A549 (cell line): ENCODE data around the gene CHST13. TPM values are rescaled to one million over a fixed set of nuclear protein-coding genes. Genes with fewer than 3 reads are reported as not detected.

ENCODE experiments used
- ATAC-seq, 2 experiments: fragments of 200-7000 bp in 1 of 2; fragments of >200 bp in 1 of 2; cut with Nextera tagmentation in 1 of 2; cut with Tn5 transposase in 1 of 2; 3 replicates each; pipeline versions ENCODE4 v1.8.0 to v1.9.1; 2018 to 2020; ENCODE audit warnings: mild to moderate bottlenecking in 1 of 2, moderate library complexity in 1 of 2
- CTCF ChIA-PET: fragments of 300-600 bp; sonication (Branson Sonifier 250); formaldehyde crosslinking; extraction: SDS; loops from one replicate; lab custom pipeline; 2021; ENCODE audit warnings: antibody characterized with exemption, inconsistent platforms; lab: Yijun Ruan, JAX
- POLR2A ChIA-PET: fragments of 350-600 bp; formaldehyde crosslinking; extraction: SDS; loops from one replicate; lab custom pipeline; 2021; ENCODE audit warnings: antibody characterized with exemption, inconsistent platforms; lab: Yijun Ruan, JAX
- DNase-seq, 2 experiments: peaks; one replicate each; pipeline versions ENCODE4 v3.0.0 to v3.0.0-alpha.2; 2011 to 2016; ENCODE audit warnings: low read depth in 1 of 2, low spot score in 1 of 2
- FAIRE-seq: peaks from 2 replicates; lab custom pipeline; 2011; peaks lifted over from hg19 to GRCh38; lab: Jason Lieb, UNC
- H3K27ac ChIP-seq, 2 experiments: fragments of >200 bp; sonication (Bioruptor Twin); formaldehyde crosslinking; 3 replicates each; pipeline ENCODE4 v1.5.1; 2016 to 2017
- H3K4me1 ChIP-seq: fragments of >200 bp; sonication (Bioruptor Twin); formaldehyde crosslinking; 3 replicates; pipeline ENCODE4 v1.6.1; 2016
- H3K4me2 ChIP-seq: fragments of >200 bp; sonication (Bioruptor Twin); formaldehyde crosslinking; 3 replicates; pipeline ENCODE4 v1.6.1; 2016
- H3K4me3 ChIP-seq: fragments of >200 bp; sonication (Bioruptor Twin); formaldehyde crosslinking; 3 replicates; pipeline ENCODE4 v1.5.1; 2016
- H3K9me3 ChIP-seq: fragments of >200 bp; sonication (Bioruptor Twin); formaldehyde crosslinking; 3 replicates; pipeline ENCODE4 v1.6.1; 2016
- CBX2 ChIP-seq: fragments of 200-600 bp; sonication (generic); IDR thresholded peaks from 2 replicates; pipeline ENCODE4 v1.6.1; 2016; ENCODE audit warnings: low read depth, mild to moderate bottlenecking, borderline replicate concordance
- CBX8 ChIP-seq: fragments of 200-600 bp; sonication (generic); IDR thresholded peaks from 2 replicates; pipeline ENCODE4 v1.6.1; 2016
- CHD4 ChIP-seq: fragments of 200-600 bp; sonication (generic); IDR thresholded peaks from 2 replicates; pipeline ENCODE4 v1.6.1; 2016; ENCODE audit warnings: antibody characterized with exemption, mild to moderate bottlenecking, borderline replicate concordance
- E2F6 ChIP-seq: IDR thresholded peaks from 2 replicates; pipeline ENCODE4 v1.6.1; 2012; ENCODE audit warnings: low read depth, borderline replicate concordance
- EHMT2 ChIP-seq: fragments of 200-600 bp; sonication (generic); IDR thresholded peaks from 2 replicates; pipeline ENCODE4 v1.6.1; 2016; ENCODE audit warnings: antibody characterized with exemption, low read depth, mild to moderate bottlenecking, moderate library complexity
- EP300 ChIP-seq, 2 experiments: fragments of >200 bp; sonication (Bioruptor Twin); formaldehyde crosslinking; IDR thresholded peaks; 2 replicates in 1 of 2; 3 replicates in 1 of 2; pipeline ENCODE4 v1.6.1; 2016 to 2017
- ESRRA ChIP-seq: fragments of 150-350 bp; IDR thresholded peaks from 2 replicates; pipeline ENCODE4 v1.6.1; 2014; ENCODE audit warnings: mild to moderate bottlenecking, low read length, borderline replicate concordance
- FOSL2 ChIP-seq, 2 experiments: fragments of 450-650 bp in 1 of 2; fragments of >200 bp in 1 of 2; sonication (Bioruptor Twin) in 1 of 2; formaldehyde crosslinking; IDR thresholded peaks; 2 replicates each; pipeline versions ENCODE4 v1.5.0 to v1.6.1; 2016 to 2020; ENCODE audit warnings: mild to moderate bottlenecking in 1 of 2, moderate library complexity in 1 of 2
- FOXS1 ChIP-seq: fragments of 250-450 bp; sonication (Bioruptor Pico); IDR thresholded peaks from 2 replicates; pipeline ENCODE4 v1.5.0; 2020; ENCODE audit warnings: mild to moderate bottlenecking, moderate library complexity
- GATA3 ChIP-seq: IDR thresholded peaks from 2 replicates; pipeline ENCODE4 v1.6.1; 2012; ENCODE audit warnings: borderline replicate concordance
- HDAC2 ChIP-seq: fragments of 200-600 bp; sonication (generic); IDR thresholded peaks from 2 replicates; pipeline ENCODE4 v1.6.1; 2016
- HEYL ChIP-seq: fragments of 250-450 bp; sonication (Bioruptor Pico); IDR thresholded peaks from 2 replicates; pipeline ENCODE4 v1.8.0; 2021; ENCODE audit warnings: mild to moderate bottlenecking, moderate library complexity
- HOXB5 ChIP-seq: fragments of 250-450 bp; sonication (Bioruptor Pico); IDR thresholded peaks from 2 replicates; pipeline ENCODE4 v1.5.0; 2020; ENCODE audit warnings: mild to moderate bottlenecking, moderate library complexity
- JUNB ChIP-seq: fragments of >200 bp; sonication (Bioruptor Twin); formaldehyde crosslinking; IDR thresholded peaks from 2 replicates; pipeline ENCODE4 v1.6.1; 2016
- MAFK ChIP-seq: fragments of 450-650 bp; IDR thresholded peaks from 2 replicates; pipeline ENCODE4 v1.6.1; 2014; ENCODE audit not compliant: partially characterized antibody
- MAZ ChIP-seq: fragments of 150-350 bp; IDR thresholded peaks from 2 replicates; pipeline ENCODE4 v1.6.1; 2014; ENCODE audit warnings: antibody characterized with exemption, low read depth, low read length, borderline replicate concordance
- RAD21 ChIP-seq, 2 experiments: fragments of >200 bp in 1 of 2; sonication (Bioruptor Twin) in 1 of 2; formaldehyde crosslinking in 1 of 2; IDR thresholded peaks in 1 of 2; conservative IDR thresholded peaks in 1 of 2; 2 replicates in 1 of 2; 3 replicates in 1 of 2; pipeline ENCODE4 v1.6.1; 2012 to 2018; ENCODE audit warnings: inconsistent platforms in 1 of 2
- RARB ChIP-seq: fragments of 250-450 bp; sonication (Bioruptor Pico); IDR thresholded peaks from 2 replicates; pipeline ENCODE4 v1.8.0; 2021; ENCODE audit warnings: mild to moderate bottlenecking, moderate library complexity
- RCOR1 ChIP-seq: fragments of 150-350 bp; IDR thresholded peaks from 2 replicates; pipeline ENCODE4 v1.6.1; 2014; ENCODE audit warnings: antibody characterized with exemption, low read length, low read depth
- REST ChIP-seq: fragments of 200-600 bp; sonication (generic); IDR thresholded peaks from 2 replicates; pipeline ENCODE4 v1.6.1; 2016; ENCODE audit warnings: antibody characterized with exemption, mild to moderate bottlenecking, moderate library complexity
- RFX5 ChIP-seq: fragments of 450-650 bp; IDR thresholded peaks from 2 replicates; pipeline ENCODE4 v1.7.1; 2014; ENCODE audit warnings: antibody characterized with exemption, mild to moderate bottlenecking, moderate library complexity
- SMC3 ChIP-seq: fragments of >200 bp; sonication (Bioruptor Twin); formaldehyde crosslinking; IDR thresholded peaks from 3 replicates; pipeline ENCODE4 v1.6.1; 2018; ENCODE audit warnings: inconsistent platforms
- WGBS: methylation state at CpG from one replicate; pipeline ENCODE4 v1.1.6; 2017; ENCODE audit errors: missing lambda C conversion rate; 5-methylcytosine and 5-hydroxymethylcytosine counted together
- polyA plus RNA-seq, 4 experiments: library from polyadenylated mRNA; depleted of rRNA in 3 of 4; stranded (reverse); fragments of >200 nt; fragmentation: RNase III in 1 of 4; extraction: RNeasy Plus Mini Kit Qiagen cat#74134 plus additional on column Dnase treatment in 1 of 4; gene quantifications; 2 replicates in 3 of 4; 3 replicates in 1 of 4; pipeline ENCODE4 v1.2.3, GENCODE V29; 2011 to 2017
- TF ChIP-seq, protein P1 (sequence below): fragments of 150-350 bp; IDR thresholded peaks from 2 replicates; pipeline ENCODE4 v1.6.1; 2014; ENCODE audit warnings: low read depth, mild to moderate bottlenecking, low read length
- TF ChIP-seq, protein P2 (sequence below): fragments of 250-450 bp; sonication (Bioruptor Pico); IDR thresholded peaks from 2 replicates; pipeline ENCODE4 v1.5.0; 2020; ENCODE audit warnings: low read depth, mild to moderate bottlenecking, moderate library complexity
- TF ChIP-seq, protein P3 (sequence below): fragments of >200 bp; sonication (Bioruptor Twin); formaldehyde crosslinking; IDR thresholded peaks from 2 replicates; pipeline ENCODE4 v1.6.1; 2016
- TF ChIP-seq, protein P4 (sequence below): fragments of >200 bp; sonication (Bioruptor Twin); formaldehyde crosslinking; IDR thresholded peaks from 3 replicates; pipeline ENCODE4 v1.6.1; 2016

Gene CHST13
- polyA plus RNA-seq, 2 of the 4 experiments (the other 2 are of a cell fraction), result 0.30 to 0.59 TPM

DNA sequence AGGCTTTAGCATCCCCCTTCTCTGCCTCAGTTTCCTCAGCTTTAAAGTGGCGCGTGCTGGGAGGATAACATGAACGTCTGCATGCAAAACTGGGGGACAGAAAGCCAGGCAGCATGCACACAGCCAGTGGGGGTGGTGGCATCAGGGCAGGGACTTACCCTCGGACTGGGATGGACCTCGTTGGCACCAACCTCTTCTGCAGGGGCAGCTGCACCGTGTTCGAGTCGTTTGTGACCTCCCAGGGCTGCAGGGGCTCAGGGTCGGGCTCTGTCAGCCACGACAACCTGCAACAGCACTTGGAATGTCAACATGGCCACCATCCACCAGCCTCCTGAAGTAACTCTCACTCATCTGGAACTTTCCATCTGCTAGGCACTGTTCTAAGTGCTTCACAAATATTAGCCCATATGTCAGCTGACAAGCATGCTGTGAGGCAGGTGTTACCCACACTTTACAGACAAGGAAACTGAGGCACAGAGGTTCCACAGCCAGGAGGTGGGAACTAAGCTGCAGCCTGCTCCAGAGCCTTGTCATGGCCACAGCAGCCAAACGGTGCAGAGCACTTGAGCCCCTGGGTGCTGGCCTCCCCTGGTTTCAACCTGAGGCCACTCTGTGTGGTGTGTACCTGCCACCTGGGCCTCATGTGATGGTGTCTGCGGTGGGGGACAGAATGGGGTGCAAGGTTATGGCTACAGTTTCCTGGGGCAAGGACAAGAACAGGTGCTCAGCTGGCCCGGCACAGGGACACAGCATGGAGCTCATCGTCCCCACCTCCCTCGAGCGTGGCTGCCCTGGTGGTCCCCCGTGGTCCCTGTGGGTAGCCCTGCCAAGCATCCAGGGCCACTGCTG lies 28.1 kb downstream of the CHST13 start:
- ATAC-seq (no peak), FAIRE-seq (no peak), DNase-seq (no peak)
- 13% methylated on average over 10 of the region's 17 CpGs for WGBS
- H3K27ac ChIP-seq, result no peak overlapping the region
- ChIA-PET POLR2A (no interaction called here), CTCF (interaction anchor here (1.5 kb wide), 1 partner anchor 29 kb away, joined by 6 read pairs; no protein-coding TSS in a partner anchor)
- no peak overlapping the region for H3K4me2 ChIP-seq
- H3K9me3 ChIP-seq, result no peaks in the 10 kb centered on the region
- no peaks in the 10 kb centered on the region for H3K4me1 ChIP-seq
- TF ChIP-seq CHD4 (no peak), FOXS1 (CRISPR knock-in tag) (no peak), RAD21 (conservative IDR thresholded peaks at IDR 0.05 in 1 of 2, IDR thresholded peaks at IDR 0.05 in 1 of 2) (no peak), HEYL (CRISPR knock-in tag) (no peak), ESRRA (no peak), HDAC2 (no peak), RARB (CRISPR knock-in tag) (no peak), CBX2 (no peak), SMC3 (no peak), GATA3 (no peak), MAZ (no peak), JUNB (no peak)
- TF ChIP-seq, protein P1, sequence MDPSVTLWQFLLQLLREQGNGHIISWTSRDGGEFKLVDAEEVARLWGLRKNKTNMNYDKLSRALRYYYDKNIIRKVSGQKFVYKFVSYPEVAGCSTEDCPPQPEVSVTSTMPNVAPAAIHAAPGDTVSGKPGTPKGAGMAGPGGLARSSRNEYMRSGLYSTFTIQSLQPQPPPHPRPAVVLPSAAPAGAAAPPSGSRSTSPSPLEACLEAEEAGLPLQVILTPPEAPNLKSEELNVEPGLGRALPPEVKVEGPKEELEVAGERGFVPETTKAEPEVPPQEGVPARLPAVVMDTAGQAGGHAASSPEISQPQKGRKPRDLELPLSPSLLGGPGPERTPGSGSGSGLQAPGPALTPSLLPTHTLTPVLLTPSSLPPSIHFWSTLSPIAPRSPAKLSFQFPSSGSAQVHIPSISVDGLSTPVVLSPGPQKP, result no peak
- no peak overlapping the region for H3K4me3 ChIP-seq

GRCh38 chr3:126552688-126553283 lies 28.8 kb downstream of the CHST13 start:
- H3K4me2 ChIP-seq, result no peak overlapping the region
- ChIA-PET POLR2A (no interaction called here), CTCF (interaction anchor here (1.5 kb wide), 1 partner anchor 30 kb away, joined by 6 read pairs; no protein-coding TSS in a partner anchor)
- no peak overlapping the region for H3K4me3 ChIP-seq
- FAIRE-seq (no peak), ATAC-seq (no peak), DNase-seq (no peak)
- no peak overlapping the region for H3K27ac ChIP-seq
- H3K9me3 ChIP-seq, result no peaks in the 10 kb centered on the region
- no peaks in the 10 kb centered on the region for H3K4me1 ChIP-seq
- 19% methylated on average over 4 of the region's 14 CpGs for WGBS
- no peak for TF ChIP-seq HOXB5 (CRISPR knock-in tag)
- no peak for TF ChIP-seq RCOR1
- TF ChIP-seq, protein P2, sequence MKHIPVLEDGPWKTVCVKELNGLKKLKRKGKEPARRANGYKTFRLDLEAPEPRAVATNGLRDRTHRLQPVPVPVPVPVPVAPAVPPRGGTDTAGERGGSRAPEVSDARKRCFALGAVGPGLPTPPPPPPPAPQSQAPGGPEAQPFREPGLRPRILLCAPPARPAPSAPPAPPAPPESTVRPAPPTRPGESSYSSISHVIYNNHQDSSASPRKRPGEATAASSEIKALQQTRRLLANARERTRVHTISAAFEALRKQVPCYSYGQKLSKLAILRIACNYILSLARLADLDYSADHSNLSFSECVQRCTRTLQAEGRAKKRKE (CRISPR knock-in tag), result no peak
- TF ChIP-seq MAFK, result no peak
- TF ChIP-seq, protein P1, result no peak
- TF ChIP-seq CHD4, result no peak
- TF ChIP-seq EHMT2, result no peak
- no peak for TF ChIP-seq REST
- no peak for TF ChIP-seq FOSL2 (IDR thresholded peaks at IDR 0.05)
- TF ChIP-seq FOSL2 (CRISPR knock-in tag; IDR thresholded peaks at IDR 0.05), result no peak
- no peak for TF ChIP-seq E2F6
- TF ChIP-seq, protein P3, sequence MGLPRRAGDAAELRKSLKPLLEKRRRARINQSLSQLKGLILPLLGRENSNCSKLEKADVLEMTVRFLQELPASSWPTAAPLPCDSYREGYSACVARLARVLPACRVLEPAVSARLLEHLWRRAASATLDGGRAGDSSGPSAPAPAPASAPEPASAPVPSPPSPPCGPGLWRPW, result no peak
- TF ChIP-seq CBX8, result no peak
- no peak for TF ChIP-seq EP300 (IDR thresholded peaks at IDR 0.05)
- TF ChIP-seq HEYL (CRISPR knock-in tag), result no peak
- no peak for TF ChIP-seq RFX5
- TF ChIP-seq, protein P4, sequence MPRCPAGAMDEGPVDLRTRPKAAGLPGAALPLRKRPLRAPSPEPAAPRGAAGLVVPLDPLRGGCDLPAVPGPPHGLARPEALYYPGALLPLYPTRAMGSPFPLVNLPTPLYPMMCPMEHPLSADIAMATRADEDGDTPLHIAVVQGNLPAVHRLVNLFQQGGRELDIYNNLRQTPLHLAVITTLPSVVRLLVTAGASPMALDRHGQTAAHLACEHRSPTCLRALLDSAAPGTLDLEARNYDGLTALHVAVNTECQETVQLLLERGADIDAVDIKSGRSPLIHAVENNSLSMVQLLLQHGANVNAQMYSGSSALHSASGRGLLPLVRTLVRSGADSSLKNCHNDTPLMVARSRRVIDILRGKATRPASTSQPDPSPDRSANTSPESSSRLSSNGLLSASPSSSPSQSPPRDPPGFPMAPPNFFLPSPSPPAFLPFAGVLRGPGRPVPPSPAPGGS, result no peak
